ENCODE measurements around the gene CCNL1.

The CCNL1 gene

GRCh38 chr3:157128771-157129681 lies 30.9 kb downstream of the CCNL1 start:
- Histone ChIP-seq H3K36me3 (ENCODE audit: insufficient read depth, low read length) (no peaks in the 10 kb centered on the region), H3K27ac (ENCODE audit: low read depth, low read length) (no peak overlapping the region), H3K9me3 (ENCODE audit: low read length) (no peaks in the 10 kb centered on the region), H3K9ac (ENCODE audit: low read length) (no peak overlapping the region), H3K4me3 (ENCODE audit: low read depth in 1 of 2, low read length in 2 of 2) (no peak overlapping the region), H3K27me3 (ENCODE audit: control insufficient read depth in 1 of 2, insufficient read depth in 2 of 2, low read length in 2 of 2) (no peaks in the 10 kb centered on the region), H3K4me1 (ENCODE audit: insufficient read depth, low read length) (peaks cover 26% of the 10 kb centered on the region)

- Histone ChIP-seq H3K36me3 (ENCODE audit: insufficient read depth, low read length) (no peaks in the 10 kb centered on the region), H3K4me1 (ENCODE audit: insufficient read depth, low read length) (peaks cover 26% of the 10 kb centered on the region), H3K9me3 (ENCODE audit: low read length) (no peaks in the 10 kb centered on the region), H3K27ac (ENCODE audit: low read depth, low read length) (no peak overlapping the region), H3K27me3 (ENCODE audit: control insufficient read depth in 1 of 2, insufficient read depth in 2 of 2, low read length in 2 of 2) (no peaks in the 10 kb centered on the region), H3K9ac (ENCODE audit: low read length) (no peak overlapping the region), H3K4me3 (ENCODE audit: low read depth in 1 of 2, low read length in 2 of 2) (no peak overlapping the region)
Measured at GRCh38 chr3:157127831-157128767, 31.8 kb downstream of the CCNL1 start.

- Histone ChIP-seq H3K9ac (ENCODE audit: low read length) (no peak overlapping the region), H3K27ac (ENCODE audit: low read depth, low read length) (no peak overlapping the region), H3K4me1 (ENCODE audit: insufficient read depth, low read length) (peaks cover 26% of the 10 kb centered on the region)
Measured at GRCh38 chr3:157127268-157127667, 32.7 kb downstream of the CCNL1 start.

GRCh38 chr3:157126365-157126764 lies 33.6 kb downstream of the CCNL1 start:
- H3K36me3 ChIP-seq (ENCODE audit: insufficient read depth, low read length): no peaks in the 10 kb centered on the region
- H3K27ac ChIP-seq (ENCODE audit: low read depth, low read length): no peak overlapping the region
- H3K4me3 ChIP-seq (ENCODE audit: low read depth in 1 of 2, low read length in 2 of 2): no peak overlapping the region
- no peaks in the 10 kb centered on the region for H3K9me3 ChIP-seq (ENCODE audit: low read length)
- H3K9ac ChIP-seq (ENCODE audit: low read length): no peak overlapping the region
- no peaks in the 10 kb centered on the region for H3K27me3 ChIP-seq (ENCODE audit: control insufficient read depth in 1 of 2, insufficient read depth in 2 of 2, low read length in 2 of 2)
- peaks cover 26% of the 10 kb centered on the region for H3K4me1 ChIP-seq (ENCODE audit: insufficient read depth, low read length)

More at GRCh38 chr3:157127268-157127667, 32.7 kb downstream of the CCNL1 start:
- Histone ChIP-seq H3K36me3 (ENCODE audit: insufficient read depth, low read length) (no peaks in the 10 kb centered on the region), H3K4me3 (ENCODE audit: low read depth in 1 of 2, low read length in 2 of 2) (no peak overlapping the region), H3K27me3 (ENCODE audit: control insufficient read depth in 1 of 2, insufficient read depth in 2 of 2, low read length in 2 of 2) (no peaks in the 10 kb centered on the region), H3K9me3 (ENCODE audit: low read length) (no peaks in the 10 kb centered on the region)

GRCh38 chr3:157125101-157125500 lies 34.8 kb downstream of the CCNL1 start:
- Histone ChIP-seq H3K36me3 (ENCODE audit: insufficient read depth, low read length) (no peaks in the 10 kb centered on the region), H3K4me3 (ENCODE audit: low read depth in 1 of 2, low read length in 2 of 2) (no peak overlapping the region), H3K9me3 (ENCODE audit: low read length) (no peaks in the 10 kb centered on the region), H3K27ac (ENCODE audit: low read depth, low read length) (no peak overlapping the region), H3K9ac (ENCODE audit: low read length) (no peak overlapping the region), H3K27me3 (ENCODE audit: control insufficient read depth in 1 of 2, insufficient read depth in 2 of 2, low read length in 2 of 2) (no peaks in the 10 kb centered on the region), H3K4me1 (ENCODE audit: insufficient read depth, low read length) (peaks cover 17% of the 10 kb centered on the region)

GRCh38 chr3:157123621-157124020 lies 36.3 kb downstream of the CCNL1 start:
- Histone ChIP-seq H3K27me3 (ENCODE audit: control insufficient read depth in 1 of 2, insufficient read depth in 2 of 2, low read length in 2 of 2) (no peaks in the 10 kb centered on the region), H3K4me3 (ENCODE audit: low read depth in 1 of 2, low read length in 2 of 2) (no peak overlapping the region), H3K9me3 (ENCODE audit: low read length) (no peaks in the 10 kb centered on the region), H3K4me1 (ENCODE audit: insufficient read depth, low read length) (peaks cover 4% of the 10 kb centered on the region), H3K36me3 (ENCODE audit: insufficient read depth, low read length) (no peaks in the 10 kb centered on the region), H3K27ac (ENCODE audit: low read depth, low read length) (no peak overlapping the region), H3K9ac (ENCODE audit: low read length) (no peak overlapping the region)

- H3K27me3 ChIP-seq (ENCODE audit: control insufficient read depth in 1 of 2, insufficient read depth in 2 of 2, low read length in 2 of 2): no peaks in the 10 kb centered on the region
- no peak overlapping the region for H3K9ac ChIP-seq (ENCODE audit: low read length)
- no peaks in the 10 kb centered on the region for H3K36me3 ChIP-seq (ENCODE audit: insufficient read depth, low read length)
- H3K4me3 ChIP-seq (ENCODE audit: low read depth in 1 of 2, low read length in 2 of 2): no peak overlapping the region
- no peak overlapping the region for H3K27ac ChIP-seq (ENCODE audit: low read depth, low read length)
- H3K9me3 ChIP-seq (ENCODE audit: low read length): no peaks in the 10 kb centered on the region
- H3K4me1 ChIP-seq (ENCODE audit: insufficient read depth, low read length): no peaks in the 10 kb centered on the region
Measured at GRCh38 chr3:157122832-157123427, 37.0 kb downstream of the CCNL1 start.

- Histone ChIP-seq H3K9ac (ENCODE audit: low read length) (no peak overlapping the region), H3K9me3 (ENCODE audit: low read length) (no peaks in the 10 kb centered on the region), H3K36me3 (ENCODE audit: insufficient read depth, low read length) (no peaks in the 10 kb centered on the region), H3K4me3 (ENCODE audit: low read depth in 1 of 2, low read length in 2 of 2) (no peak overlapping the region), H3K4me1 (ENCODE audit: insufficient read depth, low read length) (no peaks in the 10 kb centered on the region), H3K27ac (ENCODE audit: low read depth, low read length) (no peak overlapping the region), H3K27me3 (ENCODE audit: control insufficient read depth in 1 of 2, insufficient read depth in 2 of 2, low read length in 2 of 2) (no peaks in the 10 kb centered on the region)
Measured at GRCh38 chr3:157122116-157122515, 37.8 kb downstream of the CCNL1 start.

- H3K27ac ChIP-seq (ENCODE audit: low read depth, low read length): no peak overlapping the region
- no peaks in the 10 kb centered on the region for H3K9me3 ChIP-seq (ENCODE audit: low read length)
- no peak overlapping the region for H3K4me3 ChIP-seq (ENCODE audit: low read depth in 1 of 2, low read length in 2 of 2)
- H3K9ac ChIP-seq (ENCODE audit: low read length): no peak overlapping the region
- no peaks in the 10 kb centered on the region for H3K36me3 ChIP-seq (ENCODE audit: insufficient read depth, low read length)
- no peaks in the 10 kb centered on the region for H3K4me1 ChIP-seq (ENCODE audit: insufficient read depth, low read length)
- no peaks in the 10 kb centered on the region for H3K27me3 ChIP-seq (ENCODE audit: control insufficient read depth in 1 of 2, insufficient read depth in 2 of 2, low read length in 2 of 2)
Measured at GRCh38 chr3:157121522-157121921, 38.4 kb downstream of the CCNL1 start.

GRCh38 chr3:157120071-157120892 lies 39.7 kb downstream of the CCNL1 start:
- Histone ChIP-seq H3K27ac (ENCODE audit: low read depth, low read length) (no peak overlapping the region), H3K27me3 (ENCODE audit: control insufficient read depth in 1 of 2, insufficient read depth in 2 of 2, low read length in 2 of 2) (no peaks in the 10 kb centered on the region), H3K4me3 (ENCODE audit: low read depth in 1 of 2, low read length in 2 of 2) (no peak overlapping the region), H3K9me3 (ENCODE audit: low read length) (no peaks in the 10 kb centered on the region), H3K36me3 (ENCODE audit: insufficient read depth, low read length) (no peaks in the 10 kb centered on the region), H3K9ac (ENCODE audit: low read length) (no peak overlapping the region), H3K4me1 (ENCODE audit: insufficient read depth, low read length) (no peaks in the 10 kb centered on the region)

Data from muscle layer of colon (tissue), 2 donors.